Measurements from ENCODE around the gene CTSH.
"Not testable (repeated sequence)": the region's sequence is repeated elsewhere in the genome, so short reads cannot be mapped to it uniquely, and the experiment has no call there.

Gene CTSH

GRCh38 chr15:78873793-78874765 is 70.8 kb downstream of the CTSH start:
- Mint-ChIP-seq H3K4me1 (ENCODE audit: low read depth) (peaks cover 45% of the 10 kb centered on the region), H3K9me3 (ENCODE audit: low read depth) (no peaks in the 10 kb centered on the region), H3K36me3 (no peaks in the 10 kb centered on the region), H3K27me3 (no peaks in the 10 kb centered on the region), H3K27ac (peak overlapping the region; percentile 100), H3K4me3 (peak overlapping the region; percentile 99)

GRCh38 chr15:78872972-78873792 is 71.7 kb downstream of the CTSH start:
- H3K9me3 Mint-ChIP-seq (ENCODE audit: low read depth): no peaks in the 10 kb centered on the region
- H3K4me3 Mint-ChIP-seq: peak overlapping the region; percentile 99
- H3K4me1 Mint-ChIP-seq (ENCODE audit: low read depth): peaks cover 38% of the 10 kb centered on the region
- H3K36me3 Mint-ChIP-seq: no peaks in the 10 kb centered on the region
- no peaks in the 10 kb centered on the region for H3K27me3 Mint-ChIP-seq
- peak overlapping the region; percentile 100 for H3K27ac Mint-ChIP-seq

- Mint-ChIP-seq H3K27ac (peak within 1 kb of the TSS; percentile 100), H3K36me3 (no peaks in the 10 kb centered on the region), H3K4me3 (peak within 1 kb of the TSS; percentile 99), H3K9me3 (ENCODE audit: low read depth) (no peaks in the 10 kb centered on the region), H3K27me3 (no peaks in the 10 kb centered on the region), H3K4me1 (ENCODE audit: low read depth) (peaks cover 29% of the 10 kb centered on the region)
These were observed 72.5 kb downstream of the CTSH start, which contains the start of gene MORF4L1 for GRCh38 chr15:78872155-78872971. MORF4L1 (plus strand) TSS chr15:78872890; CDS start chr15:78873018, 128 bp downstream.

GRCh38 chr15:78871483-78872127 is 73.2 kb downstream of the CTSH start:
- H3K27ac Mint-ChIP-seq: peak overlapping the region; percentile 50
- H3K4me3 Mint-ChIP-seq: peak overlapping the region; percentile 79
- not testable (repeated sequence) for H3K9me3 Mint-ChIP-seq (ENCODE audit: low read depth); H3K27me3 Mint-ChIP-seq; H3K36me3 Mint-ChIP-seq
- H3K4me1 Mint-ChIP-seq (ENCODE audit: low read depth): peaks cover 26% of the 10 kb centered on the region
